Activated CD4-positive, alpha-beta T cell treated with anti-CD3 and anti-CD28 coated beads, Interleukin-2, Interleukin-6, amounts not matched to agents 100 ng/mL and 50 ng/mL, durations not matched to agents 16 hours and 8 hours (primary cell): ENCODE data around the gene RPTOR.
A peak's percentile ranks its signal among the peaks of the same experiment; 100 is the strongest.
"Not testable (repeated sequence)": the region's sequence is repeated elsewhere in the genome, so short reads cannot be mapped to it uniquely, and the experiment has no call there.

ENCODE experiments used
- DNase-seq: peaks from one replicate; pipeline ENCODE4 v3.0.0-alpha.2; 2020

The RPTOR gene

GRCh38 chr17:80552523-80552922, 7.9 kb downstream of the RPTOR start:
- DNase-seq = no peak

- DNase-seq = no peak
These were observed 10.6 kb downstream of the RPTOR start for GRCh38 chr17:80555266-80555665.

- DNase-seq = peak; percentile 15
These were observed 13.4 kb downstream of the RPTOR start for GRCh38 chr17:80558046-80558445.

- no peak for DNase-seq
These were observed 15.2 kb downstream of the RPTOR start for GRCh38 chr17:80559825-80560251.

GRCh38 chr17:80561541-80562114, 17.0 kb downstream of the RPTOR start:
- no peak for DNase-seq

- no peak for DNase-seq
These were observed 19.9 kb downstream of the RPTOR start for GRCh38 chr17:80564545-80564944.

- DNase-seq = no peak
These were observed 20.9 kb downstream of the RPTOR start for GRCh38 chr17:80565343-80566053.

- no peak for DNase-seq
These were observed 21.4 kb downstream of the RPTOR start for GRCh38 chr17:80566054-80566400.

GRCh38 chr17:80568246-80568645, 23.6 kb downstream of the RPTOR start:
- DNase-seq = no peak

- DNase-seq = no peak
These were observed 25.3 kb downstream of the RPTOR start for GRCh38 chr17:80569924-80570323.

- DNase-seq = no peak
These were observed 29.1 kb downstream of the RPTOR start for GRCh38 chr17:80573701-80574100.

GRCh38 chr17:80574496-80574895, 29.9 kb downstream of the RPTOR start:
- DNase-seq = no peak

GRCh38 chr17:80575057-80575875, 30.6 kb downstream of the RPTOR start:
- peak; percentile 94 for DNase-seq

- no peak for DNase-seq
These were observed 33.4 kb downstream of the RPTOR start for GRCh38 chr17:80577876-80578570.

- DNase-seq = not testable (repeated sequence)
These were observed 34.2 kb downstream of the RPTOR start for GRCh38 chr17:80578668-80579388.

- DNase-seq = no peak
These were observed 37.5 kb downstream of the RPTOR start for GRCh38 chr17:80582165-80582564.

GRCh38 chr17:80584176-80584905, 39.7 kb downstream of the RPTOR start:
- DNase-seq = no peak

- DNase-seq = no peak
These were observed 41.5 kb downstream of the RPTOR start for GRCh38 chr17:80585890-80586845.

- DNase-seq = no peak
These were observed 42.2 kb downstream of the RPTOR start for GRCh38 chr17:80586846-80587228.

- DNase-seq = no peak
These were observed 44.2 kb downstream of the RPTOR start for GRCh38 chr17:80588702-80589383.
